Measurements from ENCODE around the gene PTPN6. TPM values are rescaled to one million over a fixed set of nuclear protein-coding genes. Genes with fewer than 3 reads are reported as not detected.

Gene PTPN6
- total RNA-seq, 1 experiment from 2014 or later = 28.4 TPM

- H4K20me1 ChIP-seq (ENCODE audit: low read length) = no peaks in the 10 kb centered on the region
- no peak overlapping the region for H2AFZ ChIP-seq (ENCODE audit: low read length)
- H3K36me3 ChIP-seq (ENCODE audit: low read depth, low read length) = no peaks in the 10 kb centered on the region
- H3K9me2 ChIP-seq (replicated peaks; ENCODE audit: low read length) = no peaks in the 10 kb centered on the region
- no peaks in the 10 kb centered on the region for H3K4me1 ChIP-seq (ENCODE audit: insufficient read depth, low read length)
- H3K4me3 ChIP-seq (ENCODE audit: low read length) = no peak overlapping the region
- H3K27me3 ChIP-seq (ENCODE audit: low read length) = no peaks in the 10 kb centered on the region
- ChIA-PET POLR2A (ENCODE audit: unreplicated experiment) (no interaction called here), CTCF (no interaction called here)
- no peak overlapping the region for H3K9ac ChIP-seq (ENCODE audit: low read length)
- no TSS peak for BruUV-seq (replicated peaks)
- TF ChIP-seq EZH2phosphoT487 (IDR thresholded peaks at IDR 0.05; ENCODE audit: borderline replicate concordance, low read length) (no peak), CTCF (conservative IDR thresholded peaks at IDR 0.05; ENCODE audit: low read depth, low read length) (no peak), EZH2 (IDR thresholded peaks at IDR 0.05; ENCODE audit: low read length, unreplicated experiment) (no peak)
- H3K27ac ChIP-seq (ENCODE audit: low read length) = no peak overlapping the region
- no peak for DNase-seq
- no peaks in the 10 kb centered on the region for H3K9me3 ChIP-seq (ENCODE audit: low read length)
- no peak for ATAC-seq
- no peaks in the 10 kb centered on the region for H3K79me2 ChIP-seq (ENCODE audit: low read length)
- H3F3A ChIP-seq (ENCODE audit: low read length, unreplicated experiment) = no peaks in the 10 kb centered on the region
- H3K4me2 ChIP-seq (ENCODE audit: low read length) = no peak overlapping the region
- intact Hi-C loops (cut with micrococcal nuclease) = no loop called here
Measured at GRCh38 chr12:6952863-6953441, 1.8 kb downstream of the PTPN6 start.

- POLR2A ChIA-PET (ENCODE audit: unreplicated experiment) = no interaction called here
- TF ChIP-seq CTCF (conservative IDR thresholded peaks at IDR 0.05; ENCODE audit: low read depth, low read length) = no peak
- no peak for TF ChIP-seq EZH2phosphoT487 (IDR thresholded peaks at IDR 0.05; ENCODE audit: borderline replicate concordance, low read length)
- TF ChIP-seq EZH2 (IDR thresholded peaks at IDR 0.05; ENCODE audit: low read length, unreplicated experiment) = no peak
- no peak overlapping the region for H3K4me3 ChIP-seq (ENCODE audit: low read length)
- DNase-seq = no peak
- no peak for ATAC-seq
- no peak overlapping the region for H3K27ac ChIP-seq (ENCODE audit: low read length)
- H2AFZ ChIP-seq (ENCODE audit: low read length) = no peak overlapping the region
- H3K27me3 ChIP-seq (ENCODE audit: low read length) = no peaks in the 10 kb centered on the region
- H3K9me3 ChIP-seq (ENCODE audit: low read length) = no peaks in the 10 kb centered on the region
- CTCF ChIA-PET = no interaction called here
- no peak overlapping the region for H3K4me2 ChIP-seq (ENCODE audit: low read length)
- H3K9me2 ChIP-seq (replicated peaks; ENCODE audit: low read length) = no peaks in the 10 kb centered on the region
- no peak overlapping the region for H3K9ac ChIP-seq (ENCODE audit: low read length)
- H3F3A ChIP-seq (ENCODE audit: low read length, unreplicated experiment) = no peaks in the 10 kb centered on the region
- intact Hi-C loops (cut with micrococcal nuclease) = no loop called here
- H4K20me1 ChIP-seq (ENCODE audit: low read length) = no peaks in the 10 kb centered on the region
- no TSS peak for BruUV-seq (replicated peaks)
- H3K36me3 ChIP-seq (ENCODE audit: low read depth, low read length) = no peaks in the 10 kb centered on the region
- no peaks in the 10 kb centered on the region for H3K79me2 ChIP-seq (ENCODE audit: low read length)
- no peaks in the 10 kb centered on the region for H3K4me1 ChIP-seq (ENCODE audit: insufficient read depth, low read length)
Measured at GRCh38 chr12:6953442-6954315, 2.5 kb downstream of the PTPN6 start.
